Measurements from ENCODE around the gene SATB1.

GRCh38 chr3:18438586-18438985 lies 13.4 kb upstream of the SATB1 start:
- TF ChIP-seq CTCF (IDR thresholded peaks at IDR 0.05) (no peak), MAX (IDR thresholded peaks at IDR 0.05) (no peak), EP300 (IDR thresholded peaks at IDR 0.05) (no peak), USF2 (IDR thresholded peaks at IDR 0.05) (no peak), CEBPB (IDR thresholded peaks at IDR 0.05) (no peak), POLR2A (IDR thresholded peaks at IDR 0.05; ENCODE audit: low read length) (no peak), HOXA7 (CRISPR knock-in tag; IDR thresholded peaks at IDR 0.05) (no peak), REST (IDR thresholded peaks at IDR 0.05) (no peak), RAD21 (conservative IDR thresholded peaks at IDR 0.05 in 1 of 2, IDR thresholded peaks at IDR 0.05 in 1 of 2) (no peak), NPAS2 (CRISPR knock-in tag; IDR thresholded peaks at IDR 0.05; ENCODE audit: borderline replicate concordance) (no peak), RFX5 (IDR thresholded peaks at IDR 0.05) (no peak), E2F6 (IDR thresholded peaks at IDR 0.05; ENCODE audit: borderline replicate concordance, low read depth) (no peak)
